ENCODE results near the gene PHF8. TPM values are rescaled to one million over a fixed set of nuclear protein-coding genes. Genes with fewer than 3 reads are reported as not detected.

PHF8 gene
- total RNA-seq, 6 experiments from 2014 or later: 12.8 to 64.0 (median 22.1) TPM

GRCh38 chrX:53926030-53926429 lies 118.2 kb downstream of the PHF8 start:
- ATAC-seq (no peak), DNase-seq (no peak)
- no peak overlapping the region for H3K4me3 ChIP-seq
- intact Hi-C loops (cut with DNase I): no loop called here
- no peaks in the 10 kb centered on the region for H3K9me3 ChIP-seq
- no peaks in the 10 kb centered on the region for H3K4me1 ChIP-seq
- H3K27ac ChIP-seq: no peak overlapping the region
- no peak for TF ChIP-seq POLR2A (IDR thresholded peaks at IDR 0.05)
- TF ChIP-seq, protein P1, sequence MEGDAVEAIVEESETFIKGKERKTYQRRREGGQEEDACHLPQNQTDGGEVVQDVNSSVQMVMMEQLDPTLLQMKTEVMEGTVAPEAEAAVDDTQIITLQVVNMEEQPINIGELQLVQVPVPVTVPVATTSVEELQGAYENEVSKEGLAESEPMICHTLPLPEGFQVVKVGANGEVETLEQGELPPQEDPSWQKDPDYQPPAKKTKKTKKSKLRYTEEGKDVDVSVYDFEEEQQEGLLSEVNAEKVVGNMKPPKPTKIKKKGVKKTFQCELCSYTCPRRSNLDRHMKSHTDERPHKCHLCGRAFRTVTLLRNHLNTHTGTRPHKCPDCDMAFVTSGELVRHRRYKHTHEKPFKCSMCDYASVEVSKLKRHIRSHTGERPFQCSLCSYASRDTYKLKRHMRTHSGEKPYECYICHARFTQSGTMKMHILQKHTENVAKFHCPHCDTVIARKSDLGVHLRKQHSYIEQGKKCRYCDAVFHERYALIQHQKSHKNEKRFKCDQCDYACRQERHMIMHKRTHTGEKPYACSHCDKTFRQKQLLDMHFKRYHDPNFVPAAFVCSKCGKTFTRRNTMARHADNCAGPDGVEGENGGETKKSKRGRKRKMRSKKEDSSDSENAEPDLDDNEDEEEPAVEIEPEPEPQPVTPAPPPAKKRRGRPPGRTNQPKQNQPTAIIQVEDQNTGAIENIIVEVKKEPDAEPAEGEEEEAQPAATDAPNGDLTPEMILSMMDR (IDR thresholded peaks at IDR 0.05): no peak
- H3K36me3 ChIP-seq: no peaks in the 10 kb centered on the region
- H3K27me3 ChIP-seq: no peaks in the 10 kb centered on the region
- WGBS (ENCODE audit: insufficient coverage, low coverage, low lambda C conversion rate, missing lambda C conversion rate): 46% methylated on average over 5 of the region's 5 CpGs

DNA sequence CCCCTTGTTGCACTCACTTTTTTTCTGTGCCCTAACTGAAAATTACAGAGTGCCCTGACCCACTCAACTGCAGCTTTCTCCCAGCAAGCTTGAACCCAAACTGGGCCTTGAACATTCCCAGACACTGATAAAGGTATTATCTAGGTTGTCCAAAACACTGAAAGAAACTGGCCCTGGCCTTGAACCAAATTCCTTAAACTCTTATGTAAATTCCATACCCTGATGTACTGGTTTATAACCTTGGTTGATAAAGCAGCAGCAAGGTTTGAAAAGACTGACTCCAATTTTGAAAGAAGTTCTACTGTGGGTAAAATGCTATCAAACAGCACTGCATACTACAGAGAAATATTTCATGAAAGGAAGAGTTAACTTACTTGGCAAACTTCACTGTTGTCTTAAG lies 125.6 kb downstream of the PHF8 start:
- intact Hi-C loops (cut with DNase I): no loop called here
- Histone ChIP-seq H3K27ac (no peak overlapping the region), H3K36me3 (no peaks in the 10 kb centered on the region), H3K9me3 (no peaks in the 10 kb centered on the region), H3K27me3 (no peaks in the 10 kb centered on the region), H3K4me1 (no peaks in the 10 kb centered on the region), H3K4me3 (no peak overlapping the region)
- no peak for DNase-seq
- no peak for TF ChIP-seq POLR2A (IDR thresholded peaks at IDR 0.05)
- TF ChIP-seq, protein P1 (IDR thresholded peaks at IDR 0.05): no peak
- ATAC-seq: no peak

DNA sequence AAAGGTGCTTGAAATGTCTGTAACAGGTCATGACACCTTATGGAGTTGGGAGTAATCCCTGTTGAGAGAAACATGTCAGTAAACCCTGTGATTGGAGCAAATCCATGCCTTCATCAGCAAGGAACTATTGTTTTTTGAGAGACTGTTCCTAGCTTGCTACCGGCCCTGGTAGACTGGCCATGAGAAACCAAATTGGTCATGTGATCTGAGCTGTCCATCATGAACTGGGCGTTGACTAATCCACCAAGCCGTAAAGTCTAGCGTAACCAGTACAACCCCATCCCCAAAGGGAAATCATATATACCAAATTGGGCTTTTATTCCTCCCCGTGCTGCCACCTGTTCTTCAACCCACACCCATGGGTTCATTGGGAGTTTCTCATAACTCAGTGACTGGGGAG lies 143.7 kb downstream of the PHF8 start:
- DNase-seq (no peak), ATAC-seq (no peak)
- TF ChIP-seq, protein P1 (IDR thresholded peaks at IDR 0.05): no peak
- no peak for TF ChIP-seq POLR2A (IDR thresholded peaks at IDR 0.05)
- Histone ChIP-seq H3K4me3 (no peak overlapping the region), H3K9me3 (no peaks in the 10 kb centered on the region), H3K27ac (no peak overlapping the region), H3K27me3 (no peaks in the 10 kb centered on the region), H3K36me3 (no peaks in the 10 kb centered on the region), H3K4me1 (no peaks in the 10 kb centered on the region)
- WGBS (ENCODE audit: insufficient coverage, low coverage, low lambda C conversion rate, missing lambda C conversion rate): 62% methylated on average over 4 of the region's 5 CpGs
- intact Hi-C loops (cut with DNase I): no loop called here

- H3K27me3 ChIP-seq: no peaks in the 10 kb centered on the region
- H3K9me3 ChIP-seq: no peaks in the 10 kb centered on the region
- no peaks in the 10 kb centered on the region for H3K4me1 ChIP-seq
- no peak overlapping the region for H3K4me3 ChIP-seq
- H3K36me3 ChIP-seq: no peaks in the 10 kb centered on the region
- no peak for ATAC-seq
- H3K27ac ChIP-seq: no peak overlapping the region
- intact Hi-C loops (cut with DNase I): no loop called here
- TF ChIP-seq POLR2A (IDR thresholded peaks at IDR 0.05): no peak
- TF ChIP-seq, protein P1 (IDR thresholded peaks at IDR 0.05): no peak
- 45% methylated on average over 3 of the region's 3 CpGs for WGBS (ENCODE audit: insufficient coverage, low coverage, low lambda C conversion rate, missing lambda C conversion rate)
- no peak for DNase-seq
These were observed 149.0 kb downstream of the PHF8 start for GRCh38 chrX:53895270-53895669.

Small RNAs within 50 kb of the gene (small RNA-seq; reads per million reads assigned to genes)
- 28.2 to 65.8 reads per million in 2 experiments for gene RNA5SP505

Other genes with a start within 250 kb of the PHF8 start
- gene FAM120C, start 138.8 kb upstream of the PHF8 start, total RNA-seq: 1 to 10 TPM; 2.9 to 5.0 (median 4.3) TPM

Measured in right lobe of liver (tissue), 6 donors.